ENCODE measurements around the gene MFAP2.

MFAP2 gene

GRCh38 chr1:17007121-17007520 is 26.7 kb upstream of the MFAP2 start:
- DNase-seq: no peak

DNA sequence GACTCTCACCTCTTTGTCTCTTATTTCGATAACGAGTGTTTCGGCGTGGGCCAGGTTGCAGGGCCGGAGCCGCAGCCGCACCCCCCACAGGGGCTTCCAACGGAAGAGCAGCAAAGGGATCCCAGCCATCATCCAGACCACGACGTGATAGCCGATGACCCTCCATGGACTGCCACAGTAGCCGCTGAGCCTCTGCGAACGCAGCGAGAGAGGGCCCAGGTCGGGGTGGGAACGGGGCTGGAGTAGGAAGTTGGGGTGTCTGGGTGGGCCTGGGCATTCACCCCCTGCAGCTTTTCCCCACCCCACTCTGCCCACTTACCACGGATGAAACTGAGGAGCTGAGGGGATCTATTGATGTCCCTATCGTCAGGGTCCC is 24.9 kb upstream of the MFAP2 start:
- DNase-seq: no peak

DNA sequence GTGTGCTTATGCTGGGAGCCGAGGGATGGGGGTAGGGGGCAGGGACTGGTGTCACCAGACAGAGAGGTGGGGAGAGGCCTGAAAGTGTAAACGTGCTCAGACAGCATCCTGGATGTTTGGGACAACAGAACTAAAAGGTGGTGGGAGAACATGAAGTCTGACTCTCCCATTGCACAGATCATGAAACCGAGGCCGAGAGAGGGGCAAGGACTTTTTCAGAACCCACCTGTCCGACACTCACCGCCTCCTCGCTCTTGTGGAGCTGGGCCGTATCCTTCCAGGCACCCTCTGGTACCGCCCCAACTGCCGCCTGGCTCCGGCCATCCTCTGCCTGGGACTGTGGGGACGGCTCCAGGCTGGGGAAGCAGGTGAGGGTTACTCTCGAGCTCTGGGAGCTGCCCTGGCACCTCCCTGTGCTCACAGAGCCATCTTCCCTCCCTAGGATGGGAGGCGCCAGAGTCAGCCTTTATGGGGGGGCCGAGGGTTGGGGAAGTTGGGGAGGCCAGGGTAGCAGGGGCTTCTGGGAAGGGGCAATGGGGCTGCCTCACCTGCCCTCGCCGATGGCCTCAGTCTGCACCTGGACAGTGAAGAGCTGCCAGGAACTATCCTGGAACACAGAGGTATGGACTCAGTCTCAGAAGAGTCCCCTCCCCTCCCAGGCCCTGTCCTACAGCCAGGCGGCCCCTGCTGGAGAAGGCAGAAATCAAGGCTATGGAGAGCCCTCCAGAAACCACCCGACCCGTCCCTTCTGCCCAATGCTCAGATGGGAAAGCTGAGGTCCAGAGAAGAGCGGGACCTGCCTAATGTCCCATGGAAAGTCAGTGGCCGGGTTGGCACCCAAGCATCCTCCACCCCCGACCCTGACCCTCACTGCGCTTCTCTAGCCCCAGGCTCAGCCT is 24.3 kb upstream of the MFAP2 start:
- DNase-seq: no peak

DNA sequence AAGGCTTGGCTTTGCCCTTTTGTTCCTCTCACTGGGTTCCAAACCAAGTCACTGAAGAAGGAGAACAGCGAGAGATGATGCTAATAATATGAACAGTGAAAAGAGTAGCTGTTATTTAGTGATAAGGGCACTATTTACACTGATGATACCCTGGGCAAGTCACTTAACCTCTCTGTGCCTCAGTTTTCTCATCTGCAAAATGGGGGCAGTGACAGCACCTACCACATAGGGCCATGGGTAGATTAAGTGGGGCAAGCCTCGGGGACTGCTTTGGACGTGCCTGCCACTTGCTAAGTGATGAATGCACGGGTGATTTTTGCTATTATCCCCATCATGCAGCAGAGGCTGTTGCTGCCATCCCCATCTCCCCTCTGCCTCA is 22.1 kb upstream of the MFAP2 start:
- no peak for DNase-seq

DNA sequence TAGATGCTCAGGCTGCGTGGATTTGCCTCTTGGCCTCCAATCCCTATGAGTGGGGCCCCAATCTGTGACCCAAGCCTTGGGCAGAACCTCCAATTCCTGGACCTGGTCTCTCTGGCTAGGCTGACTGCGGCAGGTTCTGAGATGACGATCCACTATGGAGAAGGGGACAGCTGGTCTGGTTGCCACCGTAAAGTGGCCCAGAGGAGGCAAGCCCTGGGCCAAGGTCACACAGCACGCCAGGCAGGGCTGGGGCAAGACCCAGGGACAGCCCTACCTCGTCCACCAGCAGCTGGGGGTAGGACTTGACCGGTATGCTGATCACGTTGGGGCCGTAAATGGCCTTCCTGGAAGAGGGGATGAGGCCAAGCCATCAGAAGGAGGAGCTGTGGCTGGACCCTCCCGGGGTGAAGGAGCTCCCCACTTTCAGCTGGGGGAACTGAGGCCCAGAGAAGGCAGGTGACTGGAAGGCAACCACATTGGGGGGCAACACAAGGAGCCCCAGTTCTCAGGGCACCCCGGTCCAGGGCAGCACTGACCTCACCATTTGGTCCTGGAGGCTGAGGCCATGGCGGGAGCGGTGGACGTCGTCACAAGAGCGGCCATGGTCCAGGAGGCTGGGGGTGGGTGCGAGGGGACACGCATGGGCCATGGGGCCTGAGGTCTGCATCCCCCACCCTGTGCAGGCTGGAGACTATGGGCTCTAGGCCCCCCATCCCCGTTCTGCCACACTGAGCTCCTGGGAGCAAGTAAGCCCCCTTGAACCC is 21.5 kb upstream of the MFAP2 start:
- DNase-seq: no peak

GRCh38 chr1:16999863-17000262 is 19.4 kb upstream of the MFAP2 start:
- no peak for DNase-seq

GRCh38 chr1:16998589-16998988 is 18.2 kb upstream of the MFAP2 start:
- DNase-seq: no peak

- no peak for DNase-seq
Observed at GRCh38 chr1:16996845-16997244, 16.4 kb upstream of the MFAP2 start.

GRCh38 chr1:16993521-16994038 is 13.2 kb upstream of the MFAP2 start:
- no peak for DNase-seq

- no peak for DNase-seq
Observed at GRCh38 chr1:16992675-16993074, 12.3 kb upstream of the MFAP2 start.

GRCh38 chr1:16992102-16992501 is 11.7 kb upstream of the MFAP2 start:
- no peak for DNase-seq

DNA sequence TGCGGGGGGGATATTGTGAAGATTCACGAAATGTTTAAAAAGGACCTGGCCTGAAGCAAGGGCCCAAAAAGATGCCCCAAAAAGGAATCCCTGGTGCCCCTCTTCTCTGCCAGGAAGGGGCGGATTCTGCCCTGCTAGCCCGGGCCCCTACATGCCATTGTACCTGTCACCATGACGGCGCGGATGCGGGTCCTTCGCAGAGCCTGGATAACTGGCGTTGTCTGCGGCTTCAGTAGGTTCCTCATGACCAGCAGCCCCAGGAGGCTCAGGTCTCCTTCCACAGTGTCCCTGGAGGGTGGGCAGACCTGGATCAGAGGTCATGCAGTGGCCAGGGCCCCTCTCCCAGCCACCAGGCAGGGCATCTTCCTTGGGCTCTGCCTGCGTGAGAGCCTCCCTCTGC is 11.2 kb upstream of the MFAP2 start:
- no peak for DNase-seq

- no peak for DNase-seq
Observed at GRCh38 chr1:16989676-16990391, 9.4 kb upstream of the MFAP2 start.

- DNase-seq: no peak
Observed at GRCh38 chr1:16988210-16988609, 7.8 kb upstream of the MFAP2 start.

DNA sequence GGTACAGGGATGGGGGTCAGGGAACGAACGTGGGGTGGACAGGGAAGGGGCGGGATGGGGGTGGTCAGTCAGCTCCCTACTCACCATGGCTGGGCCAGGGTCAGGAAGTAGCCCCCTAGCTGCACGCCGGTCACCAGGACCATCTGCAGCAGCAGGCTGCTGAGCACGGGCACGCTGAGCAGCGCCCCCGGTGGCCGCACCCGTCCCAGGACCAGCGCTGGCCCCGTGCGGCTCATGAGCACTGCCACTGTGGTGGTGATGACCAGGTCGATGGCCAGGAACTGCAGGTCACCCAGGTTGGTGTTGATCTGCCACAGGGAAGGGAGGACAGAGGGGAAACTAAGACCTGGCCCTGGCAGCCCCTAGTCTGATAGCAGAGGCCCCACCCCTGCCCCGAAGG is 6.5 kb upstream of the MFAP2 start:
- DNase-seq: no peak

DNA sequence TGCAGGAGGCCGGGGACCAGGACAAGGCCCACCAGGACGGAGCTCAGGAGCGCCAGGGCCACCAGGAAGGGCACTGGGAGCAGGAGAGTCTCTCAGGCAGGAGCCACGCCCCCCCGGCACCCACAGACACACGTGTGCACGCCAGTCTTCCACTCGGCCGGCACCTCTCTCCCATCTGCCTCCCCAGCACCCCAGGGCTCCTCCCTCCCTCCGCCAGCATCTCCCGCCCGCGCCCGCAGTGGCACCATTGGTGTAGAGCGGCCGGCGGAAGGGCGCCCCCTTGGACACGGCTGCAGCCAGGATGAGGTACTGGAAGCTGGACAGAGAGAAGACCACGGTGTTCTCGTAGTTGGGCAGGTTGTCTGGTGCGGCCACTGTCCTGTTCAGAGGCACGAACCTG is 6.1 kb upstream of the MFAP2 start:
- DNase-seq: no peak

DNA sequence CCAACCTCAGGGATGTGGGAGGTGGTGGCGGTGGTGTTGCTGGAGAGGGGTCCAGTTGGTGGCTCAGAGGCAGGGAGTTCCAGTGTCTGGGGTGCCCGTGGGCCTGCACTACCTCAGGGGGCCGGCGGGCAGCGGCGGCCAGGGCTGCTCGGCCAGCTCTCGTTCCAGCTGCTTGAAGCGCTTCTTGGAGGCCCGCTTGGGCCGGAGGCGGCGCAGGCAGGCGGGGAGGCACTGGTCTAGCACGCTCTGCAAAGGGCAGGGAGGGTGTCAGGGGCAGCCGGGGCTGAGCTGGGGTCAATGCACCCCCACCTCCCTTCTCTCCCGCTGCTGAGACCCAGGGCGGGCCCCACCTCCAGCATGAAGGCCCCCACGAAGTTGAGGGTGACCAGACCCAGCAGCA is 5.7 kb upstream of the MFAP2 start:
- DNase-seq: no peak

- DNase-seq: no peak
Observed at GRCh38 chr1:16984717-16985116, 4.3 kb upstream of the MFAP2 start.

DNA sequence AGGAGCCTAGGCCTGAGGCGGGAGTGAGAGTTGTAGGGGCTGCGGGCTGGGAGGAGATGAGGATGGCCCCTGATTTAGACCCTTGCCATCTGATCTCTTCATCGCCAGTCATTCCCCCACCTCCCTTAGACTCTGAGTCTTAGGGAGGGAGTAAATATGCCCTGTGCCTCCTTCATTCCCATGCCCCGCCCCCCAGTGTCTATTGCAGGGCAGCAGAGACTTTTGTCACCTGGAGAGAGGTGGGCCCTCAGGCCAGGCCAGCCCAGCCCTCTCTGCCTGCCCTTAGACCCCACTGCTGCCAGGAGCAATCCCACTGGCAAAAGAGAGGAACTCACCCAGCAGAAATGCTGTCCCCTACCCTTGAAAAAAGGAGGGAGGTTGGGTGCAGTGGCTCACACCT is 3.2 kb upstream of the MFAP2 start:
- DNase-seq: no peak

DNA sequence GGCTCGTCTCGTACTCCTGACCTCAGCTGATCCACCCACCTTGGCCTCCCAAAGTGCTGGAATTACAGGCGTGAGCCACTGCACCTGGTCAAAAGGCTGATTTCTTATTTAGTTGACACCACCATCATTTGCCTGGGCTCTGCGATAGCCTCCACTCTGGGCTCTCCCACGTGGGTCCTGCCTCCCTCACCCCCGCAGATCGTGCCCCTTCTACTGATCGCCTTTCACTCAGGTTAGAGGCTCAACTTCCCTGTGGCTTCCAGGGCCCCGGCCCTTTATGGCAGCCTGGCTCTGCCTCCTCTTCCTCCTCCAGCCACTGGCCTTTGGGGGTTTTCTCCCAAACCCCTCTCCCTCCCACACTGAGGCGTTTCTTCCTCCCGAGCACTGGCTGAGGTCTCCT is 2.5 kb upstream of the MFAP2 start:
- DNase-seq: no peak

DNA sequence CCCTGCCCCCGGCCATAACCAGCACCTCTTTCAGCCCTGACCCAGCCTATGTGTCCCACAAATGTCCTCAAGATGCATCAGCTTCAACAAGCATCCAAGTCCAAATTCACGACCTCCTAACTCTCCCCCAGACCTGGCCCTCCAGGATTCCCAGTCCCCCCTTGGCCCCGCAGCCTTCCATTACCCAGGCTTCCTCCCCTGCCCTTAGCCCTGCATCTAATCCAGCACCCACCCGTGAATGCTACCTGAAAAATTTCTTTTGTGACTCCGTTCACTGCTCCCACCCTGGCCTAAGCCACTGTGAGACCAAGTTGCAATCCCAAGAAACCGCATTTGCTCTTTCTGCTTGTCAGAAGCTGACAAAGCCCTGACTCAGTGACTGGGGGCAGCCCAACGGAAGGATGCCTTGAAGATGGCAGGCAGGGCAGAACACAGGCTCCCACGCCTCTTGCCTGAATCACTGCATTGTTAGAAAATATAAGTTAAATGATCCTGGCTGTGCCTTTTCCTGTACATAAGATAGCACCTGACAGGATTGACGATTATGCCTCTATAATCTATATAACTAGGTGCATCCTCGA is 939 bp upstream of the MFAP2 start:
- no peak for DNase-seq

DNA sequence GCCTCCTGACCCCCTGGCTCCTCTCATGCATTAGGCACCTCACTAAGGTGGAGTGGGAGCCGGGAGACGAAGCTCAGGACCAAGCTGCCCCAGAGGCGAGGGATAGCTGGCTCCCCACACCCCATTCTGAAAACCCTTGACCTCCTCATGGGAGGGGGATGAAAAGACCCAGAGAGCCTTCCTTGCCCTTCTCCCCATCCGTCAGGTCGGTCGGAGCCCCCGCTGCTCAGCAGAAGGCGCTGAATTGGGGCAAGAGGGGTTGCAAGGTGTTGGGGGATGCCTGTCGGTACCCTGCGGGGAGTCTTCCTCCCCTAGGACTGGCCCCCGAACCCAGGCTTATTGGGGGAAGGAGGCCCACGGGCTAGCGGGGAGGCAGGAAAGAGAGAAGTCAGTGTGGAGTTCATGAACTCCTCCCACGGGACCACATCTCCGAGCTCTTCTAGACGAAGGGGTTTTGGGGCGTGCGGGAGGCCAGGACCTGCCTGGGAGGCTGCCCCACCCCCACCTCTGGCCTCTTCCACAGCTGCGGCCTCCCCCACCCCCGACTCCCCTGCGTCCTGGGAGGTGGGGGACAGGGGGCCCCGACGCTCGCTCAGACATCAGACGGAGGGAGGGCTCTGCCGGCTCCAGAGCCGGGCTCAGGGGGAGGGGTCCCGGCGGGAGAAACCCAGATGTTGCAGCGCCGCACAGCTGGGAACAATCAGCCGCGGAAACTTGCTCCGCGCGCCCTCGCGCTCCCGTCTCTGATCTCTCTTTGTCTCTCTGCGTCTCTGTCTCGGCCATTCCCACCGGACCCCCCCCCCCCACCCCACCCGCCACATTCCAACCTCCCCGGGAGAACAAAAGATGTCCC is 719 bp downstream of the MFAP2 start:
- no peak for DNase-seq

All from NCI-H510A treated with DMSO at 0.1 percent for 48 hours (cell line).